Activated T-helper 1 cell treated with anti-CD3 and anti-CD28 coated beads, Interleukin-12 subunit alpha, Interleukin-12 subunit beta, Interleukin-2, Interleukin-4 antibody, amounts not matched to agents 30 ng/mL and 10 ng/mL and 1 ng/mL, durations not matched to agents 14 hours and 24 hours and 36 hours (primary cell): ENCODE measurements around the gene GULP1. TPM values are rescaled to one million over a fixed set of nuclear protein-coding genes. Genes with fewer than 3 reads are reported as not detected.

Source experiments
- DNase-seq: peaks from one replicate; pipeline ENCODE4 v3.0.0; 2021; ENCODE audit warnings: low spot score
- H3K27ac Mint-ChIP-seq: one replicate; pipeline ENCODE4 v1.8.0; 2021; ENCODE audit warnings: mild to moderate bottlenecking, mixed read lengths
- H3K27me3 Mint-ChIP-seq: one replicate; pipeline ENCODE4 v1.8.0; 2022; ENCODE audit warnings: mild to moderate bottlenecking, moderate library complexity, mixed read lengths; ENCODE audit not compliant: insufficient read depth
- H3K36me3 Mint-ChIP-seq: one replicate; pipeline ENCODE4 v1.8.0; 2021; ENCODE audit warnings: low read depth, mixed read lengths
- H3K4me1 Mint-ChIP-seq: one replicate; pipeline ENCODE4 v1.8.0; 2021; ENCODE audit warnings: low read depth, mixed read lengths
- H3K4me3 Mint-ChIP-seq: one replicate; pipeline ENCODE4 v1.8.0; 2021; ENCODE audit warnings: mild to moderate bottlenecking, moderate library complexity, mixed read lengths
- H3K9me3 Mint-ChIP-seq: one replicate; pipeline ENCODE4 v1.8.0; 2021; ENCODE audit warnings: mixed read lengths
- intact Hi-C: fragments of 100-400 bp; cut with micrococcal nuclease; formaldehyde crosslinking; loops from one replicate; pipeline ENCODE4 v1.15.1; 2024
- total RNA-seq: library from RNA; stranded (reverse); gene quantifications from 2 replicates; pipeline ENCODE4 v1.2.3, GENCODE V29; 2022

Gene GULP1
- total RNA-seq, 1 donor from 2014 or later, result not detected

DNA sequence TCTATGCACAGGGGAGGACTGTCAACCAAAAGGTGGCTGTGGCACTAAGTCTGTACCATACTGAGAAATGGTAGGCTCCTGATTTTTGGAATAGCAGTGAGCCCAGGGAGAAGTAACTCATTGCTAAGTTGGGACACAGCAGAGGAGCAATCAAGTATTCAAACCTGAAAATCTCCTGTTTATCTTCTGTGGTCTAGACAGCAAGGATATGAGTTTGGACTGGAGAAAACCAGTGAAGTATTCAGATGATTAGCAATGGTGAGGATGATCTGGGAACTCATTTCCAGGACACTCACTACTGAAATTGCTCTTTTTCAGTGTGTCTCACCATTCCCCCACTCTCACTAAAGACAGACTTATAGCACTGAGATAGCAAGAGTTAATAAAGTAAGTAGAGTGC, 112.0 kb downstream of the GULP1 start:
- H3K27ac Mint-ChIP-seq, result no peak overlapping the region
- H3K9me3 Mint-ChIP-seq, result peaks cover 5% of the 10 kb centered on the region
- no peak overlapping the region for H3K4me3 Mint-ChIP-seq

DNA sequence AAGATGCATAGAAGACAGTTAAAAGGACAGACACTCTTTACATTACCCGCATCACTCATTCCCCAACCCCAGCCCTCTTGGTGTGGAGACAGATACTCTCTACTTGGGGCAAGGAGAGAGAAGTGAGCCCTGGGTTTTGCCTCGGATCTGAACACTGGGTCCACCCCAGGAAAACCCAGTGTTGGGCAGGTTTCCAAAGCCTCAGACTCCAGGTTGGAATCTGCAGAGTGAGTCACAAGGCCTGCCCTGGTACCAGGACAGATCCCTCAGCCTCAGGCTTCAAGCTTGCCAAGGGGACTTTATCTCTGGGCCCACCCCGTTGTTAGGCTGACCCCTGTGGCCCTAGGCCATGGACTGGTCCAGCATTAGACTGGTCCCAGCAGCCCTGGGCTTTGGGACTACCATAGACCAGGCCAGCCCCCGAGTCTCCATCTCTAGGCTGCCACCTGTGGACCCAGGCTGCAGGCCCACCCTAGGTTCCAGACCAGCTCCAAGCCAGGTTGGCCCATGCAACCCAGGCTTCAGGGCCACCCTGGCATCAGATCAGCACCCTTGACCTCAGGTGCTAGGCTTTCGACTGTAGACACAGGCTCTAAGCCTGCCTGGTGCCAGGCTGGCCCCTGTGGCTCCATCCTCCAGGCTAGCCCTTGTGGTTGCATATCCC, 112.8 kb downstream of the GULP1 start:
- Mint-ChIP-seq H3K4me1 (no peaks in the 10 kb centered on the region), H3K27ac (no peak overlapping the region), H3K9me3 (peaks cover 5% of the 10 kb centered on the region), H3K4me3 (no peak overlapping the region), H3K36me3 (no peaks in the 10 kb centered on the region), H3K27me3 (no peaks in the 10 kb centered on the region)
- intact Hi-C loops, result no loop called here
- no peak for DNase-seq

More for the DNA sequence above, 112.0 kb downstream of the GULP1 start:
- intact Hi-C loops, result no loop called here
- no peaks in the 10 kb centered on the region for H3K27me3 Mint-ChIP-seq
- DNase-seq, result no peak
- H3K36me3 Mint-ChIP-seq, result no peaks in the 10 kb centered on the region
- H3K4me1 Mint-ChIP-seq, result no peaks in the 10 kb centered on the region

DNA sequence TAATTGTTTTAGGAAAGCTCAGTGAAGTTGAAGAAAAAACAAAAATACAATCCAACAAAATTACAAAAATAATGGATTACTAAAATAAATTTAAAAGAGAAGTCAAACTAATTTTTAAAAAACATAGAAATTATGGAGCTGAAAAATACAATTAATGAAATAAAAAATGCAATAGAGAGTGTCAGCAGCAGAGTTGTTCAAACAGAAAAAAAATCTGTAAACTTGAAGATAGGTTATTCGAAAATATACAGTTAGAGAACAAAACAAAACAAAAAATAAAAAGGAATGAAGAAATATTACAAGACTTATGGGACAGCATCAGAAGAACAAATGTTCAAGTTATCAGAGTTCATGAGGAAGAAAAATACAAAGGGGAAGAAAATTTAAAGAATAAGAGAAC, 114.7 kb downstream of the GULP1 start:
- Mint-ChIP-seq H3K36me3 (no peaks in the 10 kb centered on the region), H3K27ac (no peak overlapping the region), H3K27me3 (no peaks in the 10 kb centered on the region), H3K4me3 (no peak overlapping the region), H3K9me3 (peaks cover 5% of the 10 kb centered on the region), H3K4me1 (no peaks in the 10 kb centered on the region)
- intact Hi-C loops, result no loop called here
- DNase-seq, result no peak

DNA sequence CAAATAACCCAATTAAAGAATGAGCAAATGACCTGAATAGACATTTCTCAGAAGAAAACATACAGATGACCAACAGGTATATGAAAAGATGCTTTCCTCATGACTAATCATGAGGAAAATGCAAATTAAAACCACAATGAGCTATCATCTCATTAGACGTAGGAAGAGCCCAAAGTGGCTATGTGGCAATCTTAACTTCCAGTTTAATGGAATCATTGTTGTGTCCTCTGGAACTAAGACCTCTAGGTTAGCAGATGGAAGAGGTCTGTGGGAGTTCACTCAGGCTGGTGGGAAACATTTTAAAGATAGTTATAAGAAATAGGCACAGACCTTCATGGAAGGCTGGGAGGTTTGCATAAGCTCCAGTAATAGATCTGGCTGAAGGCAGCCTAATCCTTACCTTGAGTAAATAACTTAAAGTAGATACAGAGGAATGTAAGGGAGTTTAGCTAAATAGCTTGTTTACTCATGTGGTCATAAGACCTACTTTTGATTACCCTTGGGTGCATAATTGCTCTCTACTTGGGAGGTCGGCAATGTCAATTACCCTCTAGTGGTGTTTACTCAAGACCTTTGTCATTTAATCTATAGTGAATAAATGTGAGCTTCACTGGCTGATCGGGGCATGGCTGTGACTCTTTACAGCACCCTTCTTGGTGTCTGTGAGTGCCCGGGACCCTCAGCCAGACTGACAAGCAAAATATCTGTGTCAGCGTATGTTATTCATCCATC, 119.0 kb downstream of the GULP1 start:
- intact Hi-C loops, result no loop called here
- Mint-ChIP-seq H3K27me3 (no peaks in the 10 kb centered on the region), H3K4me3 (no peak overlapping the region), H3K27ac (no peak overlapping the region), H3K9me3 (peaks cover 5% of the 10 kb centered on the region), H3K4me1 (no peaks in the 10 kb centered on the region), H3K36me3 (no peaks in the 10 kb centered on the region)
- no peak for DNase-seq

DNA sequence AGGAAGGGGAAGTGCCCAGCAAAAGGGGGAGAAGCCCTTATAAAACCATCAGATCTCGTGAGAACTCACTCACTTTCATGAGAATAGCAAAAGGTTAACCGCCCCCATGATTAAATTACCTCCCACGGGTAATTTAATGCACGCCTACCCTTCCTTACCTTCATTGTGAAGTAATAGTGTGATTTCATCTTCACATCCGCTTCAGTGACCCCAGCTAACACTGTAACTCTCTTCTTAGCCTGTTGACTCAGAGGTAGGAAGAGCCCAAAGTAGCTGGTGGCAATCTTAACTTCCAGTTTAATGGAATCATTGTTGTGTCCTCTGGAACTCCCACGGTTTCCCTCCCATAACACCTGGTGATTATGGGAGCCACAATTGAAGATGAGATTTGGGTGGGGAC, 120.5 kb downstream of the GULP1 start:
- no peak for DNase-seq
- Mint-ChIP-seq H3K4me1 (no peaks in the 10 kb centered on the region), H3K36me3 (no peaks in the 10 kb centered on the region), H3K4me3 (no peak overlapping the region), H3K27ac (no peak overlapping the region), H3K27me3 (no peaks in the 10 kb centered on the region), H3K9me3 (no peaks in the 10 kb centered on the region)
- intact Hi-C loops, result no loop called here

GRCh38 chr2:188414411-188414810, 122.7 kb downstream of the GULP1 start:
- Mint-ChIP-seq H3K27ac (no peak overlapping the region), H3K4me1 (no peaks in the 10 kb centered on the region), H3K4me3 (no peak overlapping the region), H3K9me3 (no peaks in the 10 kb centered on the region), H3K36me3 (no peaks in the 10 kb centered on the region), H3K27me3 (no peaks in the 10 kb centered on the region)
- intact Hi-C loops, result no loop called here
- no peak for DNase-seq

GRCh38 chr2:188414869-188415753, 123.4 kb downstream of the GULP1 start:
- H3K4me1 Mint-ChIP-seq, result no peaks in the 10 kb centered on the region
- DNase-seq, result no peak
- no peaks in the 10 kb centered on the region for H3K36me3 Mint-ChIP-seq
- H3K27me3 Mint-ChIP-seq, result no peaks in the 10 kb centered on the region
- H3K4me3 Mint-ChIP-seq, result no peak overlapping the region
- H3K27ac Mint-ChIP-seq, result no peak overlapping the region
- intact Hi-C loops, result no loop called here
- H3K9me3 Mint-ChIP-seq, result no peaks in the 10 kb centered on the region

GRCh38 chr2:188415754-188416083, 124.0 kb downstream of the GULP1 start:
- no peaks in the 10 kb centered on the region for H3K36me3 Mint-ChIP-seq
- H3K4me1 Mint-ChIP-seq, result no peaks in the 10 kb centered on the region
- no peak for DNase-seq
- H3K9me3 Mint-ChIP-seq, result no peaks in the 10 kb centered on the region
- no peaks in the 10 kb centered on the region for H3K27me3 Mint-ChIP-seq
- intact Hi-C loops, result no loop called here
- no peak overlapping the region for H3K4me3 Mint-ChIP-seq
- no peak overlapping the region for H3K27ac Mint-ChIP-seq

GRCh38 chr2:188416367-188416766, 124.7 kb downstream of the GULP1 start:
- intact Hi-C loops, result no loop called here
- no peak overlapping the region for H3K4me3 Mint-ChIP-seq
- H3K27me3 Mint-ChIP-seq, result no peaks in the 10 kb centered on the region
- no peaks in the 10 kb centered on the region for H3K9me3 Mint-ChIP-seq
- no peak overlapping the region for H3K27ac Mint-ChIP-seq
- no peaks in the 10 kb centered on the region for H3K36me3 Mint-ChIP-seq
- no peaks in the 10 kb centered on the region for H3K4me1 Mint-ChIP-seq
- DNase-seq, result no peak

GRCh38 chr2:188422726-188423125, 131.1 kb downstream of the GULP1 start:
- DNase-seq, result no peak
- Mint-ChIP-seq H3K36me3 (no peaks in the 10 kb centered on the region), H3K27me3 (no peaks in the 10 kb centered on the region), H3K9me3 (no peaks in the 10 kb centered on the region), H3K4me3 (no peak overlapping the region), H3K27ac (no peak overlapping the region), H3K4me1 (no peaks in the 10 kb centered on the region)
- intact Hi-C loops, result no loop called here

DNA sequence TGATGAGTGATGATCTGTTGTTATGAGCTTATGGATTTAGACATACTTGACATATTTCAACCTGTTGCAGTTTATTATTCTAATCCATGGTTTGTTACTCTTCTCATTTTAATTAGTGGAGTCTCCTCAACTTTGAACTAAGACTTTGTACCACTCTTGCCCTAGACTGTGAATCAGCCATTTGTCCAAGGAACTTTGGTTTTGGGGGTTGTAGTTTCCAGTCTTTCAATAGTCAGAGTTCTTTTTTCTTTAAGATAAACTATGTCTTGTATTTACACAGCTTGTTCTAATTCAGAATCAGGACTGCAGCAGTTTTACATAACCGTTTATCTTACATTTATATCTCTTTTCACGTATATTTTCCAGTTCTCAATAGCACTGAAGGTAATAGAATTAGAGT, 133.6 kb downstream of the GULP1 start:
- Mint-ChIP-seq H3K36me3 (no peaks in the 10 kb centered on the region), H3K9me3 (no peaks in the 10 kb centered on the region), H3K27ac (no peak overlapping the region), H3K4me3 (no peak overlapping the region), H3K4me1 (no peaks in the 10 kb centered on the region), H3K27me3 (no peaks in the 10 kb centered on the region)
- intact Hi-C loops, result no loop called here
- no peak for DNase-seq

GRCh38 chr2:188426121-188426520, 134.4 kb downstream of the GULP1 start:
- intact Hi-C loops, result no loop called here
- H3K27ac Mint-ChIP-seq, result no peak overlapping the region

GRCh38 chr2:188430705-188431104, 139.0 kb downstream of the GULP1 start:
- no peak overlapping the region for H3K4me3 Mint-ChIP-seq
- intact Hi-C loops, result no loop called here
- no peaks in the 10 kb centered on the region for H3K36me3 Mint-ChIP-seq
- H3K9me3 Mint-ChIP-seq, result no peaks in the 10 kb centered on the region
- no peaks in the 10 kb centered on the region for H3K27me3 Mint-ChIP-seq
- no peak overlapping the region for H3K27ac Mint-ChIP-seq
- DNase-seq, result no peak
- no peaks in the 10 kb centered on the region for H3K4me1 Mint-ChIP-seq

More at GRCh38 chr2:188426121-188426520, 134.4 kb downstream of the GULP1 start:
- Mint-ChIP-seq H3K4me1 (no peaks in the 10 kb centered on the region), H3K36me3 (no peaks in the 10 kb centered on the region), H3K27me3 (no peaks in the 10 kb centered on the region), H3K4me3 (no peak overlapping the region), H3K9me3 (no peaks in the 10 kb centered on the region)
- DNase-seq, result no peak
